NOMO-1 (cell line): Measurements from ENCODE around the gene CCDC178.

Experiments
- DNase-seq, 2 experiments: peaks; one replicate each; lab custom pipeline; 2025; ENCODE audit not compliant: unreplicated experiment in 2 of 2; lab: John Stamatoyannopoulos, UW

The CCDC178 gene

DNA sequence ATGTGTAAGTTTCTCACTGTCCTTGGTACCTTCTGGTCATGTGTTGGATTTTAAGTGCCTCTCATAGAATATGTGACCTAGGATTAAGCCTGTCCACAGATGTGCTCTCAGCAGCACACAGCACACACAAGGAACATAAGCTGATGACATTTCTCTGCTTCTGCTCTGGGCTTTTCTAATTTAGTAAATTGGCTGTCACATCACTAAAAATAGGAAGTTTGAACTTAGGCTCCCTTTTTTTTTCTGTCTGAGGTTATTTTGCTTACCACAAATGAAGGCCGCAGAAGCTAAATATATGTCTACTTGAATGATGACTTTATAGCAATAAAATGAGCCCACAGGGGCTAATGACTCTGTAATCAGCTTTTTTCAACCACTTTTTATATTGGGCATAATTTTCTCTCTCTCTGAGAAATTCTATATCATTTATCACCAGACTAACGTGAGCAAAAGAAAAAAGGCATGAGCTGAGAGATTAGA, 517.5 kb downstream of the CCDC178 start:
- DNase-seq = peak; percentile 87 to 89

DNA sequence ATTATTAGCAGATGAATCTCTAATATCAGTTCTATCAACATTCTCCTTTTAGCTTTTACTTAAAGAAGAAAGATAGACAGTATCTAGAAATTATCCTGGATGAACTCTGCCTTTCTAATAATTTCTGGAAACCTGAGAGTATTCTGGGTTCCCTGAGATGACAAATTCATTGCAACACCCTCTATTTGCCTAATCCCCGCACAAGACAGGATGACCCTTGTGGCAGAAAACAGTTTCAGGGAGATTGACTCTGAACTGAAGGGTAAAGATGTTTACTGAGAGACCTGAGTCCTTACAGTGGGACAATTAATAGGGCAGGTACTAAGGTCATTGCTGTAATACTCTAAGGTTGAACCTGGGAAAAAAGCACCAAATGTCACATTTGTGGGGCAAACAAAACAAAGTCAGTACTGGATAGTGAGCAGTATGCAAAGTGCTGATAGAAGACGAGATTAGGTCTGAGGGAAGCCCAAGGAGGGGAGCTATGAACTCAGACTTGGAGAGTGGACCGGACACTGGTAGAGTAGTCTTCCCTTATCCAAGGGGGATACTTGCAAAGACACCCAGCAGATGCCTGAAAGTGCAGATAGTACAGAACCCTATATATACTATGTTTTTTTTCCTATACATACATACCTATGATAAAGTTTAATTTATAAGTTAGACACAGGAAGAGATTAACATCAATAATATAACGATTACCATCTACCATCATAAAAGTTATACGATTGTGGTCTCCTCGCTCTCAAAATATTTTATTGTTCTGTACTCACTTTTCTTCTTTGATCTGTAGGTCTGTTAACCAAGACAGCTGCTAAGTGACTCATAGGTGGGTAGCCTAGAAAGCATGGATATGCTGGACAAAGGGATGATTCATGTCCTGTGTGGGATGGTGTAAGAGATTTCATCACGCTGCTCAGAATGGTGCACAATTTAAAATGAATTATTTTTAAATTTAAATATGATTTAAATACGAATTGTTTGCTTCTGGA, 519.4 kb downstream of the CCDC178 start:
- DNase-seq = peak; percentile 60 to 78

DNA sequence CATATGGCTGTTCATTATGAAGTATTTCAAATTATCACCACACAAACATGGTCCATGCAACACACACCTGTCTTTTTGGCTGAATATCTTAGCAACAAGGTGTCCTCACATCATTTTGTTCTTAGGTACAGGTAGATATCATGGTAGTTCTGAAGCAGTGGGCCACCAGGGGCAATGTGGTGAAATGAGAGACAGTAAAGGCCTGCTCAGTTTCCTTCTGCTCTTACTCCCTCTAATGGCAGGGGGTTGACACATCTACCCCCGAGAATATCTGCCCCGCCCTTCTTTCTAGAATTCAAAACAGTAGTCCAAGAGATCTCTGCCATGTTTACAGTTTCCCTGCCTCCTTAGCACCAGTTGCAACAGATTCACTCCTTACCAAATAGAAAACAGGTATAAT, 520.7 kb downstream of the CCDC178 start:
- DNase-seq = peak; percentile 31 to 37

DNA sequence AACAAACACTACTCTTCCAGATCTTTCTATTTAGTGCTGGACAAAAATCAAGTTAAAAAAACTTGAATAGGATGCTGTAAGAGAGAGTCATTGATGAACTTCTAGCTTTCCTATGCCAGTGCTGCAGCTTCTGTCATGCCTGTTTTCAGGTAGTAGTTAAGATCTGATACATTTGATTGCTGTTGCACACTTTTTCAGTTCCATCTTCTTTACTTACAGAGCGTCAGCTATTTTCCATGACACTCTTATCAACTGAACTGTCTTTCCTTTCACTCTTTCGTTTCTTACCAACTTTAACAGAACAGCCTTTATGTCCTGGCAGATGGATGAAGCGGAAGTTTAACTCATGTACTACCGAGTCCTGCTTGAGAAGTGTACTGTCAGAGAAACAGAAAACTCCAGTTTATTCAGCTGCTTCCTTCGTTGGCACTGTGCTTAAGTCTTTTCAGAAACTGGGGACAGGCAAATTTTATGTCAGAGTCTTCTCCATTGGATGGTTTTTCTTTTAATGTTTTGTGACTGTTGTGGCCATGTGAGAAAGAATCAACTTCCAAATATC, 521.8 kb downstream of the CCDC178 start:
- no peak for DNase-seq

DNA sequence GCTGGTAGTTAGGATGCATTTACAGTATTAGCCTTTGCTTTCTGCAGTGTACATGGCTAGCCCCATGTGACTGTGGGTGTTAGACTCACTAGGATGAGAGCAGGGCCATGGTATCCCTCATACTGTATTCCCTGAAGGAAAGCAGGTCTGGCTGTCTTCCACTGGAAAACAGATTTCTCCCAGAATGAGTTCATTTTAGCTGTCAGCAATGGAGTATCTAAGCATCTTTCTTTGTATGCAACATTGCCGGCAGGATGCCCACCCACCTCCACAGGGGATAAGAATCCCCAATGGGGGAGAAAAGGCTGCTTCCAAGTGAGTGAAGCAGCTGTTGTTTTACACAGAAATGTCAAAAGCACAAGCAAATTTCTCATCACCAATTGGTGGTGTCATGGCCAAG, 525.0 kb downstream of the CCDC178 start:
- DNase-seq = no peak

DNA sequence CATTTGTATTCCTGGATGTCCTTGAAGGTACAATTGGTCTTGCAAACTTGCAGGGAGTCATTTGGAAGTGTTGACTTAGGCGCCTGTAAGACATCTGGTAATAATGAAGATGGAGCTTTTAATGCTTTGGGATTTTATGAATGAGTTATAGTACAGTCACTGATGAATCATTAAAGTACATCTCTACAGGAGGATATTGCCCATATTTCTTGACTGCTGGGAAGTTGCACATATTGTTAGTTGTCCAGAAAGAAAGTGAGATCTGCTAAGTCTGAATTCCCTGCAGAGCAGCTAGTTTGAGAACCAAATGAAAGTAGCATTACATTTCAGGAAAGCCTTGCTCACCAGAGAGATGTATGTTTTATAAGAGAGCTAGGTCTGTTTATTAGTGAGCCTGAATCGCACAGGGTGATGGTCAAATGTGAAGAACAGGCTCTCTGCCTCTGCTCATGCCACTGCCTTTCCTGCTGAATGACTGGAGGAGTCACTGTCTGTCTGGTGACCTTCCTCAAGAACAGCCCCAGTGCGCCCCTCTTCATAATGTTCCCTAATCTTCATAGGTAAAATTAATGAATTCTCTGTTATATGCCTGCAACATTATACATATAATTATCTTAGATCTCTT, 528.7 kb downstream of the CCDC178 start:
- no peak for DNase-seq

DNA sequence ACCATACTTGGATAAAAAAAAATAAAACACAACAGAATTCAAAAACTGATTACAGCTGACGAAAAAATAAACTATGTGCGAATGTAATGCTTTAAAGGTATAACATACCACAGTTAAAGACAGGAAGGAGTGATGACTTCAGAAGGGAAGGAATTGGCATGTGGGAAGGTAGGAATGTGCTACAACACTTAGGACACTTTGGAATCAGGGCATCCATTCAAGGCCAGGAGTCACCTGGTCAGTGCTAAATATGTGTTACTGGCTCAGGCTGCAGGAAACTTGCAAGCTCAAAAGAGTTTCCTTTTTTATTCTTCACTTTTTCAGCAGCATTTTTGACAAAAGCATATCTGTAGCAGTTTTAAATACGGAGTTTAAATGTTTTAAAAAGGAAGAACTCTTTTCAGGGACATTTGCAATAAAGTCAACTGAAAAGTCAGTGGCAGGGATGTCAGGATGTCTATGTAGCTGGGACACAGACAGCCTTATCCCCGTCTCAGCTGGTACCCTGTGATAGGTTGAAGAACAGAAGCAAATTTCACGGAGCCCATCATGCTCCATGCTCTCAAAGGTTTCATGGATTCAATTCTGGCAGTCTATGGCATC, 529.7 kb downstream of the CCDC178 start:
- no peak for DNase-seq

DNA sequence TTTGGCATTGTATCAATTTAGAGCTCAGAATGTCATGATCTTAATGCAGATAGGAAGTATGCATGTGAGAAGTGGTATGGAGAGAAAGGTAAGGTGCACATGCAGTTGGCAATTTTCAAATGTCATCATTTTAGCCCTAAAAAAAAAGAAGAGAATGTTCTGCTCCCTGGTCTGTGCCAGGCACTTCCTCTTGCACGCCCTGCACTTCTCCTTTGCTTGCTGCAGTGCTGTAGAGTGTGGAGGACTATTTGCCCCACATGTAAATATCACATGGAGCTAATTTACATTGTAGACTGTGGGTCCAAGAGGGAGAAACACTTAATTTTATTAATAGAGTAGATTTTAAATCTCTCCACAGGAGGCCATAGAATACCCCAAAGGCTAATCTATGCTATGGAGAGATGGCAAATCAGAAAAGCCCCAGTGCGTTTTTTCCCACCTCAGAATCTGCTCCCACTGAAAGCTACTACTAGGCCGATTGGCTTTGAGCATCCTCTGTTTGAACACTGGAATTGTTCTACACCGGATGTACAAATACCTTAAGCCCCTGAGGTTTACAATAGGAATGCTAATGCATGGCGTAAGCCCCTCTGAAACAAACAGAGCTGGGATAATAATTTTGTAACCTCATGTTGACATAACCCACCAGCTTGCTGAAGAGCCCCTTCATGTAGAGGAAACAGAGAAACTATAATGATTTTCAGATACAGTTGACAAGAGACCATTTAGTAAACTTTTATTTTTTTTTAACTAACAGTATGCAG, 530.5 kb downstream of the CCDC178 start:
- DNase-seq = peak in 1 of 2 experiments; percentile 22

DNA sequence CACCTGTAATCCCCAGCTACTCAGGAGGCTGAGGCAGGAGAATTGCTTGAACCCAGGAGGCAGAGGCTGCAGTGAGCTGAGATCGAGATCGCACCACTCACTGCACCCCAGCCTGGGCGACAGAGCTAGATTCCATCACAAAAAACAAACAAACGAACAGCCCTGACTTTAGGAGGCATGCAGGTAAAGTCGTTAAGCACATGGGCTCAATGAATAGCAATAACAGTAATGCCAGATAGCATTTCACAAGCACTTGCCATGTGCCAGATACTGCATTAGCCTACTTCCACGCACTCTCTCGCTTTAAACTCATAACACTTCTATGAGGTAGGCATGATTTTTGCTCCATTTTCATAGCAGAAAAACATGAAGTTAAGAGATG, 532.1 kb downstream of the CCDC178 start:
- no peak for DNase-seq

DNA sequence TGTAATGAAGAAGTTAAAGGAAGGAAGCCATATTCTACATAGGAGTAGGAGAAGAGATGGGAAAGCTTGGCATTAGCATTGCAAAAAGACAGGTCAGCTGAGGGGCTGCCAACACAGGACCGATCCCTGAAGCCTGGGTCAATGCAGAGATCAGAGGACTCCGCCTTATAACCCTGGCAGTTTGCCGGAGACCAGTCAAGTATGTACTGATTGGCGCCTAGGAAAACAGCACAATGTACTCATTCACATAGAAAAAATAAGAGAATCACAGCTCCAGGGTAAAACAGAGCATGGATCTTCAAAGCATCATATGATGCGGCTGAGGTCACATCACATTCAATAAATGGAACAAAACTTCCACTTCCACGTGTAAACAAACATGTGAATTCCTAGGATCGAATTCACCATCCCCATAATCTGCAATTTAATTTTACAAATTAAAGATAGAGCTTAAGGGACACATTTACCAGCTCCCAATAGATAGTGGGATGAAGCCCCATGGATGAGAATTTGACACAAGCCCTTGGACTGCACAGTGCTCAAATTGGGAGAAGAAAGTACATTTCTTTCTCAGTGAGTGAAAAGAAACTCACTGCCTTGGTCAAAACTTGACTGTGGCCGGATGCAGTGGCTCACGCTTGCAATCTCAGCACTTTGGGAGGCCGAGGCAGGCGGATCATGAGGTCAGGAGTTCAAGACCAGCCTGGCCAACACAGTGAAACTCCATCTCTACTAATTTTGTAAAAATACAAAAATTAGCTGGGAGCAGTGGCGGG, 532.7 kb downstream of the CCDC178 start:
- no peak for DNase-seq

DNA sequence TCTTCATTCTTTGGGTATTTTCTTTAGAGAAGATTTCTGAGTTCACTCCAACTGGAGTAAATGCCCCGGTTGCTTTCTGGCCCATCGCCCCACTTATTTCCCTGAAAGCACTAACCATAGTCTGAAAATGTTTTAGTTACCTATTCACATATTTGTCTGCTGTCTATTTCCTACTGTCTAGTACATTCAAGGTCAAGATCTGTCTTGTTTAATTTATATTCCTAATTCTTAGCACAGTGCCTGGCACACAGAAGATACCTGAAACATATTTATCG, 533.3 kb downstream of the CCDC178 start:
- no peak for DNase-seq

DNA sequence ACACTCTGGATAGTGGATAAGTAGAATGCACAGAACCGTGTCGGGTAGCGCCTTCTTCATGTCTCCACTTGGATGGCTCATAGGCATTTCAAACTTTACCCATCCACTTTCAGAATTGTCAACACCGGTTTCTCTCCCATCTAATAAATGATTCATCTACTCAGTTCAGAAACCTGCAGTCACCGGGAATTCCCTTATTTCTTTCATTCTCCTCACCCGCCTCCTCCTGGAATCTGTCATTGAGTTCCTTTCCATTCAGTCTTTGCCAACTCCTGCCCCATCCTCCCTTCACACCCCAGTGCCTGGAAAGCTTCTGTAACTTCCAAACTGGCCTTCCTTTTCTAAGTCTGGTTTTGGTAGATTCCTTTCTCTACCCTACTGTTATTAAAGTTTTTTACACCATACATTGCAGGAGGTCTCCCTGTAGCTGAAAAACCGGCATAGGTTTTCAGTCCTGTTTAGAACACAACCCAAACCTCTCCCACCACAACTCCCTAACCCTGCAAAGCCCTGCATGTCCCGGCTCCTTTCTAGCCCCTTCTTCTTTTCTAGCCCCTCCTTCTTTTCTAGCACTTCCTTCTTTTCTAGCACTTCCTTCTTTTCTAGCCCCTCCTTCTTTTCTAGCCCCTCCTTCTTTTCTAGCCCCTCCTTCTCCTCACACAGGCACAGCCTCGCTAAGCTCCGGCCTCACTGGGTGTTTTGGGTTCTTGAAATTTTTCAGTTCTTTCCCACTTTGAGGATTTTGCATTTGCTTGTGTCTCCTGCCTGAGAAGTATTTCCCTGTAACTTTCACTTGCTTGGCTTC, 533.8 kb downstream of the CCDC178 start:
- no peak for DNase-seq

DNA sequence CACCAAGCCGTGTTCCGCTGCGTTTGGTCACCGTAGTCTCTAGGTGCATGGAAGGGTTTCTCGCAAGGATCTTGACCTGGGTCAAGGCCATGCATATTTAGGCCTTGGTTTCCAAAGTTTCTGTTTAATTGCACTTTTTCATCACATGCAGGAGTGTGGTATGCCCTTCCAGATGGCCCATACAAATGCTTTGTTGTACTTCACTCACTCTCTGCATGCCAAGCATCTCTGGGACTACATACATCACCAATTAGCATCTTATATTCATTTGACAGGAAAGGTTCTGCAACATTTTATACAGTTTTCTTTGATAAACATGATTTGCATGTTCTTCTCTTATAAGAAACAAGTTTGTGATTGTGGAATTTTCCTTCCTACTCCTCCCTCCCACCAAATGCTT, 534.9 kb downstream of the CCDC178 start:
- no peak for DNase-seq

DNA sequence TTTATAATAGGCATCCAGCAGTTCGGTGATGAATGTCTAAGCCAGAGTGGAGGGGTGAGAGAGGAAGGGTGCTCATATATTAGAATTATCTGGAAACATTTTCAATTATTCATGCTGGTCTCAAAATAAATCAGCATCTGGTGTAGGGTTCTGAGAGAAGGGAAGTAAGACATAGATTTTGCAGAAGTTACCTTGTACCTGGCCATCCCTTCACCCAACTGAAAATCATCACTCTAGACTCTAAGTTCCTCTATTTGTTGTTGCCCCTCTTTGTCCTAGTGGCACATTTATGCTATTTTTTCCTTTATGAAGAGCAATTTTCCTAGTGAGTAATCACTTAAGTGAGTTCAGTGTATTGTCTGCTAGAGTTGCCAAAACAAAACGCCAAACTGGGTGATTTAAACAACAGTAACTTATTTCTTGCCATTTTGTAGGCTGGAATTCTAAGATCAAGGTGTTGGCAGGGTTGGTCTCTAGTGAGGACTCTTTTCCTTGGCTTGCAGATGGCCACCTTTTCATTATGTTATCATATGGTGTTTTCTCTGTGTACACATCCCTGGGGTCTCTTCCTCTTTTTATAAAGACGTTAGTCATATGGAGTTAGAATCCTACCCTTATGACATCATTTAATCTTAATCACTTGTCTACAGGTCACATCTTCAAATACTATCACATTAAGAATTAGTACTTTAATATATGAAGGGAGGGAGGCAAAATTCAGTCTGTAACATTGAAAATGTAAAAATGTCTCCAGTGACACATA, 537.8 kb downstream of the CCDC178 start:
- no peak for DNase-seq

DNA sequence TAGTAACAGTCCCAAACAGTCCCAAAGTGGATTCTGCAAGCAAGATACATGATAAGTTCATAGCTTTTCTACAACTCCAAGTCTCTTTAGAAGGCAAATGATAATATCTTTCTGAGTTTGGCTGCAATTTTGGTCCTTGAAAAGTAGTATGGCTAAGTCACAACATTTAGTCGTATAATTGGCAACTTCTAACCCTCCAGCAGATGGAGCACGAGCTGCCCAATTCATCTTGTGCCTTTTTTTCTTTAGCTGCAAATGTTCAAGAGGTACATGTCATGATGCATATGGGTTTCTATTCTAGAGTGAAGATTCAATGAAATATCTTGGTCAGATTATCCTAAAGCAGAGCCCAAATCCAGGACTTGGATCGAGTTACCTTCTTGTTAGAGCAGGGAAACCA, 540.7 kb downstream of the CCDC178 start:
- no peak for DNase-seq

DNA sequence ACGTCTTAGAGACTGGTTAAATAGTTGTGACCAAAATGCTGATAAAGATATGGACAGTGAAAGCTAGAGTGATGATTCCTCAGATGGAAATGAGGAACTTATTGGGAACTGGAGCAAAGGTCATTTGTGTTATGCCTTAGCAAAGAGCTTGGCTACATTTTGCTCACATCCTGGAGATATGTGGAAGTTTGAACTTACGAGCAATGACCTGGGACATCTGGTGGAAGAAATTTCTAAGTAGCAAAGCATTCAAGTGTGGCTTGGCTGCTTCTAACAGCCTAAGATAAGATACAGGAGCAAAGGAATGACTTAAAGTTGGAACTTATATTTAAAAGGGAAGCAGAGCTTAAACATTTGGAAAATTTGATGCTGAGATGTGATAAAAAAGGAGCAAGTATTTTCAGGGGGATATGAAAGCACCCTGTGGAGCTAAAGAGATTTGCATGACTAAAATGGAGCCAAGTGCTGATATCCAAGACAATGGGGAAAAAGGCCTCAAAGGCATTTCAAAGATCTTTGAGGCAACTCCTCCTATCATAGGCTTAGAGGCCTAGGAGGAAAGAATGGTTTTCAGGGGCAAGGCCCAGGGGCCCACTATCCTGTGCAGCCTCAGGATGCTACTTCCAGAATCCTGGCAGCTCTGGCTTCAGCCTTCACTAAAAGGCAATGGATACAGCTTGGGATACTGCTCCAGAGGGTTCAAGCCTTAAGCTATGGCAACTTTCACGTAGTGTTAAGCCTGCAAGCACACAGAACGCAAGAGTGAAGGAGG, 543.6 kb downstream of the CCDC178 start:
- DNase-seq = no peak

DNA sequence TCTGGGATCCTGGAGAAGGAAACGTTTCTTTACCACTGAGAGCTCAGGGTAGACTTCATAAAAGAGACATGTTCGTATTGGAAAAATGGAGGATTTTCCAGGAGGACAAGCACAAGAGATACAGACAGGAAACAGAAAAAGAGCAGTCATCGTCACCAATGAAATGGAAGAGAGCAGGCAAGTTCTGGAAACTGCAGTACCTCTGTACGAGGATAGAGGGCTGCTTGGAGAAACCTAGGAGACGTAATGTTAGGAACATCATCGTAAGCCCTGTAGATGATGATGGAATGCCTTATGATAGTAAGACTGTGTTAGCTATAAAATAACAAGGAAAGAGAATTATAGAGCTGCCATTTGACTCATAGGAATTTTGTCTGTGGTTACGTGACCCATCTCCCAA, 546.6 kb downstream of the CCDC178 start:
- no peak for DNase-seq

DNA sequence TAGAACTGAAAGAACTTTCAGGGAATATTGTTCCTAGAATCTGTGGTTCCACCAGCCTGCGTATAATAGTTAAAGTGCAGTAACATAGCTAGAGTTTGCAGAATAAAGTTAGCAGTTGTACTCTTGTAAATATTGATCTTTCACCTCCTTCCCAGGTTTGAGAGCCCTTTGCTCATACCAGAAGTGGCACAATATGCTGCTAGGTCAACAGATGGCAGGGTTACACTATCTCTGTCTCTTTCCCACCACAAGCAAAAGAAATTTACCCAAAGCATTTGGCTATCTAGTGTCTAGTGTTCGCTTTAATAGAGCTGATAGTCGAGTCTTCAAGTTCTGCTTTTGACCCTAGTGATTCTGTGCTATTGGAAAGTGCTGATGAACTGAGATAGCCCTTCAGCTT, 548.7 kb downstream of the CCDC178 start:
- DNase-seq = no peak
